ENCODE data around the gene DUSP8. TPM values are rescaled to one million over a fixed set of nuclear protein-coding genes. Genes with fewer than 3 reads are reported as not detected.
A peak's percentile ranks its signal among the peaks of the same experiment; 100 is the strongest.
"Not testable (repeated sequence)": the region's sequence is repeated elsewhere in the genome, so short reads cannot be mapped to it uniquely, and the experiment has no call there.

DUSP8 gene
- total RNA-seq = 10 to 100 TPM in 3 of 4 donors, 1 to 10 TPM in 1; 2.5 to 18.4 (median 13.2) TPM

- Histone ChIP-seq H3K27ac (peak within 1 kb of the TSS; percentile 84 to 97 (median 95)), H3K4me3 (peak within 1 kb of the TSS; percentile 71 to 90 (median 86)), H3K4me1 (peaks cover 6 to 60% (median 25%) of the 10 kb centered on the region in 4 donors), H3K27me3 (no peaks in the 10 kb centered on the region), H3K36me3 (no peaks in the 10 kb centered on the region), H3K9me3 (no peaks in the 10 kb centered on the region)
- peak; percentile 92 to 97 (median 97) for DNase-seq
- no peak for TF ChIP-seq CTCF (IDR thresholded peaks at IDR 0.05)
- peak; percentile 43 to 69 for TF ChIP-seq POLR2A (IDR thresholded peaks at IDR 0.05)
These were observed at the start of gene DUSP8 for GRCh38 chr11:1572197-1573076. Gene DUSP8, minus strand, starts transcription at chr11:1572271. Its CDS starts 6,445 bp downstream, at chr11:1565826.

- Histone ChIP-seq H3K9me3 (no peaks in the 10 kb centered on the region), H3K27ac (no peak overlapping the region), H3K36me3 (no peaks in the 10 kb centered on the region), H3K4me1 (no peaks in the 10 kb centered on the region), H3K27me3 (no peaks in the 10 kb centered on the region), H3K4me3 (no peak overlapping the region)
- peak in 1 of 3 donors; percentile 1 for DNase-seq
- TF ChIP-seq POLR2A (IDR thresholded peaks at IDR 0.05) = no peak
- TF ChIP-seq CTCF (IDR thresholded peaks at IDR 0.05) = no peak
These were observed 47.4 kb upstream of the DUSP8 start for GRCh38 chr11:1619449-1619848.

DNA sequence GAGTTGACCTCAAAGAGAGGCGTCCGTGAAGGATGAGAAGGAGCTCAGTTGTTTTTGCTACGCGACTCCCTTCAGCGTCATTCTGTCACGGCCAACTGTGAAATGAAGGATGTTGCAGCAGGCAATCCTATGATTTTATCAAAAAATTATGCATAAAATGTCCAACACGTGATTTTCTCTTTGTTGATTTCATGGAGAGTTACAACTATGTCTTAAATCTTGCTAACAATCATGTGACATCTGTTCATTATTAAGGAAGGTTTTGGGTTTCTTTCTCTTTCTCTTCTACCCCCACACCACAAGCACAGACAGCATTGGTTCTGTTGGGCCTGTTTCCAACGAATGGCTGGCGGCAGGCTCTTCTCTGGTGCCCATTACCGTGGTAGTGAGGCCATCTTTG is 46.2 kb upstream of the DUSP8 start:
- Histone ChIP-seq H3K27ac (no peak overlapping the region), H3K9me3 (no peaks in the 10 kb centered on the region), H3K4me3 (no peak overlapping the region), H3K36me3 (no peaks in the 10 kb centered on the region), H3K27me3 (no peaks in the 10 kb centered on the region), H3K4me1 (no peaks in the 10 kb centered on the region)
- DNase-seq = no peak
- TF ChIP-seq POLR2A (IDR thresholded peaks at IDR 0.05) = no peak
- TF ChIP-seq CTCF (IDR thresholded peaks at IDR 0.05) = no peak

- TF ChIP-seq CTCF (IDR thresholded peaks at IDR 0.05) (no peak), POLR2A (IDR thresholded peaks at IDR 0.05) (no peak)
- H3K36me3 ChIP-seq = no peaks in the 10 kb centered on the region
- DNase-seq = no peak
- no peak within 1 kb of the TSS for H3K27ac ChIP-seq
- no peaks in the 10 kb centered on the region for H3K27me3 ChIP-seq
- H3K4me1 ChIP-seq = no peaks in the 10 kb centered on the region
- H3K9me3 ChIP-seq = no peaks in the 10 kb centered on the region
- no peak within 1 kb of the TSS for H3K4me3 ChIP-seq
These were observed 36.3 kb upstream of the DUSP8 start, which contains the start of gene KRTAP5-3 for GRCh38 chr11:1608363-1608762. Gene KRTAP5-3, minus strand, starts transcription at chr11:1608463. Its CDS starts 78 bp downstream, at chr11:1608385.

GRCh38 chr11:1607901-1608300 is 35.8 kb upstream of the DUSP8 start:
- H3K36me3 ChIP-seq, DNase-seq, H3K27me3 ChIP-seq: not testable (repeated sequence)

GRCh38 chr11:1607156-1607845 is 35.2 kb upstream of the DUSP8 start:
- not testable (repeated sequence) for H3K4me1 ChIP-seq, H3K27me3 ChIP-seq, H3K4me3 ChIP-seq, DNase-seq, H3K9me3 ChIP-seq, H3K27ac ChIP-seq, H3K36me3 ChIP-seq

More at GRCh38 chr11:1607901-1608300, 35.8 kb upstream of the DUSP8 start:
- H3K4me3 ChIP-seq, H3K4me1 ChIP-seq, H3K27ac ChIP-seq, H3K9me3 ChIP-seq: not testable (repeated sequence)

DNA sequence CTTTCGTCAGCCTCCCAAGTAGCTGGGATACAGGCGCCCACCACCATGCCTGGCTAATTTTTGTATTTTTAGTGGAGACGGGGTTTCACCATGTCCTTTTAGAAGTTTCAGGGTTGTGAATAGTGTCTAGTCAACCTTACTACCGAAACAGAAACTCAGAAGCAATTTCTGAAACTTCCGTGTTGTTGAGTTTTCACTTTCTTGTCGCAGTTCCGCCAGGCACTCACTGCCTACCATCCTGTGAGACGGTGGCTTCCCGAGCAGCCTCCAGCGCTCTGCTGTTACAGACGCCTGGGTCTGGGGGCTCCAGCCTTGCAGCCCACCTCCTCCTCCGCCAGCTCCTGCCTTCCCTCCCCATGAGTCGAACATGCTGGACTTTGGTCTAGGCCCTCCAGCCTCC is 33.9 kb upstream of the DUSP8 start:
- not testable (repeated sequence) for H3K36me3 ChIP-seq, H3K4me1 ChIP-seq, H3K27me3 ChIP-seq, H3K9me3 ChIP-seq, H3K4me3 ChIP-seq
- DNase-seq = peak in 2 of 3 donors; percentile 56 to 61
- peak overlapping the region in 1 of 4 donors; percentile 64 for H3K27ac ChIP-seq

All from Peyer's patch (tissue), 4 donors.